PFSK-1 (cell line): Measurements from ENCODE around the gene CLASP1.

Experiments used
- FOXP2 ChIP-seq: optimal IDR thresholded peaks from 2 replicates; pipeline ENCODE3; 2011; ENCODE audit warnings: borderline replicate concordance, control low read depth, inconsistent platforms; ENCODE audit not compliant: insufficient read depth; ENCODE audit errors: extremely low read length, extremely low read depth
- POLR2AphosphoS5 ChIP-seq: IDR thresholded peaks from 2 replicates; pipeline ENCODE4 v1.6.1; 2012; ENCODE audit warnings: low read depth, mild to moderate bottlenecking, control low read depth, low read length, moderate library complexity
- REST ChIP-seq, 2 experiments: IDR thresholded peaks; 2 replicates each; pipeline versions ENCODE4 v1.6.1 to v1.8.0; 2011 to 2012; ENCODE audit warnings: low read depth in 2 of 2, low read length in 2 of 2, control low read depth in 1 of 2, inconsistent platforms in 1 of 2, mild to moderate bottlenecking in 1 of 2, moderate library complexity in 1 of 2; ENCODE audit not compliant: insufficient read depth in 1 of 2
- SIN3A ChIP-seq: IDR thresholded peaks from 2 replicates; pipeline ENCODE4 v1.6.1; 2012; ENCODE audit warnings: mild to moderate bottlenecking, low read length, moderate library complexity, borderline replicate concordance; ENCODE audit not compliant: insufficient read depth
- TAF1 ChIP-seq: IDR thresholded peaks from 2 replicates; pipeline ENCODE4 v1.6.1; 2012; ENCODE audit warnings: low read length, control low read depth, borderline replicate concordance; ENCODE audit not compliant: insufficient read depth

GRCh38 chr2:121345101-121345500 is 304.2 kb downstream of the CLASP1 start:
- TF ChIP-seq POLR2AphosphoS5 (no peak), REST (IDR thresholded peaks at IDR 0.05; ENCODE audit: insufficient read depth in 1 of 2, low read depth in 2 of 2, low read length in 2 of 2) (no peak), TAF1 (no peak), SIN3A (no peak), FOXP2 (no peak)
